SK-N-SH (cell line): Measurements from ENCODE around the gene CCDC57. TPM values are rescaled to one million over a fixed set of nuclear protein-coding genes. Genes with fewer than 3 reads are reported as not detected.
A peak's percentile ranks its signal among the peaks of the same experiment; 100 is the strongest.

Experiments used
- CTCF ChIA-PET: fragments of 300-600, 350-600 bp; formaldehyde crosslinking; extraction: SDS; loops from one replicate; lab custom pipeline; 2021; lab: Yijun Ruan, JAX
- POLR2A ChIA-PET: fragments of 350-600 bp; sonication (Branson Sonifier 250); formaldehyde crosslinking; extraction: SDS; loops from one replicate; lab custom pipeline; 2020; ENCODE audit warnings: antibody characterized with exemption, inconsistent platforms; lab: Yijun Ruan, JAX
- DNase-seq: peaks from one replicate; pipeline ENCODE4 v3.0.0; 2012
- H2AFZ ChIP-seq: fragments of 200-600 bp; sonication (generic); 2 replicates; pipeline ENCODE4 v1.8.1; 2016; ENCODE audit warnings: antibody characterized with exemption, mild to moderate bottlenecking, low read depth
- H3F3A ChIP-seq: fragments of 200-600 bp; sonication (generic); replicated peaks from 2 replicates; pipeline ENCODE3; 2016; ENCODE audit warnings: antibody characterized with exemption, mild to moderate bottlenecking; ENCODE audit not compliant: insufficient read depth
- H3K27ac ChIP-seq, 2 experiments: fragments of 200-500 bp in 1 of 2; fragments of 200-600 bp in 1 of 2; sonication (Bioruptor generic) in 1 of 2; sonication (generic), shearing (Covaris generic) in 1 of 2; 2 replicates each; pipeline versions ENCODE4 v1.5.1 to v1.6.1; 2014 to 2016; ENCODE audit warnings: low read depth in 2 of 2, inconsistent platforms in 1 of 2, low read length in 1 of 2, mild to moderate bottlenecking in 1 of 2, mixed read lengths in 1 of 2
- H3K27me3 ChIP-seq: fragments of 200-600 bp; sonication (generic), shearing (Covaris generic); 2 replicates; pipeline ENCODE4 v1.6.1; 2016; ENCODE audit warnings: mixed run types; ENCODE audit not compliant: insufficient read depth
- H3K36me3 ChIP-seq, 2 experiments: fragments of 200-500 bp in 1 of 2; fragments of 200-600 bp in 1 of 2; sonication (Bioruptor generic) in 1 of 2; sonication (generic) in 1 of 2; replicated peaks in 1 of 2; 2 replicates each; pipeline versions ENCODE3 to v1.5.1; 2014 to 2016; ENCODE audit warnings: low read length in 1 of 2, mild to moderate bottlenecking in 1 of 2; ENCODE audit not compliant: insufficient read depth in 2 of 2, control insufficient read depth in 1 of 2
- H3K4me1 ChIP-seq, 2 experiments: fragments of 200-500 bp in 1 of 2; fragments of 200-600 bp in 1 of 2; sonication (Bioruptor generic) in 1 of 2; sonication (generic), shearing (Covaris generic) in 1 of 2; 2 replicates each; pipeline versions ENCODE4 v1.5.1 to v1.6.1; 2014 to 2016; ENCODE audit warnings: low read depth in 1 of 2, low read length in 1 of 2, mixed run types in 1 of 2; ENCODE audit not compliant: insufficient read depth in 2 of 2, control insufficient read depth in 1 of 2
- H3K4me2 ChIP-seq: fragments of 200-600 bp; sonication (generic), shearing (Covaris generic); 2 replicates; pipeline ENCODE4 v1.6.1; 2017; ENCODE audit warnings: mixed run types
- H3K4me3 ChIP-seq, 2 experiments: fragments of 200-500 bp in 1 of 2; fragments of 200-600 bp in 1 of 2; sonication (Bioruptor generic) in 1 of 2; sonication (generic), shearing (Covaris generic) in 1 of 2; 2 replicates each; pipeline versions ENCODE4 v1.5.1 to v1.8.1; 2014 to 2016; ENCODE audit warnings: low read depth in 2 of 2, inconsistent platforms in 1 of 2, low read length in 1 of 2, mild to moderate bottlenecking in 1 of 2, mixed read lengths in 1 of 2, moderate library complexity in 1 of 2
- H3K79me2 ChIP-seq: fragments of 200-600 bp; sonication (generic); 2 replicates; pipeline ENCODE4 v1.8.1; 2017; ENCODE audit warnings: mild to moderate bottlenecking; ENCODE audit not compliant: insufficient read depth
- H3K9ac ChIP-seq: fragments of 200-600 bp; sonication (generic); 2 replicates; pipeline ENCODE4 v1.6.1; 2017; ENCODE audit warnings: mixed run types
- H3K9me2 ChIP-seq: fragments of 200-600 bp; sonication (generic); 2 replicates; pipeline ENCODE4 v1.6.1; 2017; ENCODE audit warnings: mixed run types
- H3K9me3 ChIP-seq: fragments of 200-600 bp; sonication (generic); 2 replicates; pipeline ENCODE4 v1.6.1; 2017; ENCODE audit warnings: mixed run types, mild to moderate bottlenecking, moderate library complexity
- H4K20me1 ChIP-seq: fragments of 200-600 bp; sonication (generic); 2 replicates; pipeline ENCODE4 v1.6.1; 2017; ENCODE audit warnings: mild to moderate bottlenecking, mixed run types; ENCODE audit not compliant: insufficient read depth
- CHD2 ChIP-seq: fragments of 150-350 bp; IDR thresholded peaks from 2 replicates; pipeline ENCODE4 v1.6.1; 2018; ENCODE audit warnings: low read length; ENCODE audit not compliant: partially characterized antibody
- ELF1 ChIP-seq: IDR thresholded peaks from 2 replicates; pipeline ENCODE4 v1.4.0; 2012
- FOSL2 ChIP-seq: IDR thresholded peaks from 2 replicates; pipeline ENCODE4 v1.4.0; 2012; ENCODE audit warnings: low read depth, mild to moderate bottlenecking, moderate library complexity, borderline replicate concordance
- FOXJ3 ChIP-seq: sonication (generic); formaldehyde crosslinking; IDR thresholded peaks from 2 replicates; pipeline ENCODE4 v1.5.1; 2020; ENCODE audit warnings: mild to moderate bottlenecking, missing genetic modification reagents
- FOXM1 ChIP-seq: IDR thresholded peaks from 2 replicates; pipeline ENCODE4 v1.4.0; 2012; ENCODE audit warnings: low read depth, mild to moderate bottlenecking
- NFIC ChIP-seq: IDR thresholded peaks from 2 replicates; pipeline ENCODE4 v1.4.0; 2012; ENCODE audit warnings: borderline replicate concordance
- NRF1 ChIP-seq: IDR thresholded peaks from 2 replicates; pipeline ENCODE4 v1.6.1; 2012; ENCODE audit warnings: low read depth, mild to moderate bottlenecking, low read length
- RAD21 ChIP-seq: IDR thresholded peaks from 2 replicates; pipeline ENCODE4 v1.6.1; 2012; ENCODE audit warnings: mild to moderate bottlenecking, low read length
- RCOR1 ChIP-seq: fragments of 150-350 bp; IDR thresholded peaks from 2 replicates; pipeline ENCODE4 v1.6.1; 2017; ENCODE audit warnings: antibody characterized with exemption, low read length
- REST ChIP-seq: IDR thresholded peaks from 2 replicates; pipeline ENCODE4 v1.6.1; 2012; ENCODE audit warnings: mild to moderate bottlenecking, low read depth, low read length, moderate library complexity
- RFX5 ChIP-seq: IDR thresholded peaks from 2 replicates; pipeline ENCODE4 v1.6.1; 2012; ENCODE audit warnings: mild to moderate bottlenecking, improper control_type of control experiment, low read length
- RXRA ChIP-seq: IDR thresholded peaks from 2 replicates; pipeline ENCODE4 v1.4.0; 2012; ENCODE audit warnings: low read depth, mild to moderate bottlenecking, borderline replicate concordance
- SIN3A ChIP-seq: IDR thresholded peaks from 2 replicates; pipeline ENCODE4 v1.6.1; 2012; ENCODE audit warnings: low read depth, mild to moderate bottlenecking, low read length, moderate library complexity, borderline replicate concordance
- SMC3 ChIP-seq: IDR thresholded peaks from 2 replicates; pipeline ENCODE4 v1.6.1; 2012; ENCODE audit warnings: low read depth, low read length, improper control_type of control experiment
- ZBTB33 ChIP-seq: IDR thresholded peaks from 2 replicates; pipeline ENCODE4 v1.4.0; 2012; ENCODE audit warnings: low read depth, borderline replicate concordance
- WGBS: methylation state at CpG from one replicate; pipeline ENCODE4 v1.1.6; 2017; ENCODE audit warnings: low lambda C conversion rate; 5-methylcytosine and 5-hydroxymethylcytosine counted together
- polyA plus RNA-seq, 3 experiments: library from polyadenylated mRNA; depleted of rRNA; stranded (reverse); fragments of >200 nt; gene quantifications; 2 replicates each; pipeline ENCODE4 v1.2.3, GENCODE V29; 2012
- TF ChIP-seq, protein P1 (sequence below): fragments of 150-350 bp; IDR thresholded peaks from 2 replicates; pipeline ENCODE4 v1.6.1; 2016; ENCODE audit warnings: mild to moderate bottlenecking, low read depth, low read length
- TF ChIP-seq, protein P2 (sequence below): IDR thresholded peaks from 2 replicates; pipeline ENCODE4 v1.4.0; 2012; ENCODE audit warnings: low read depth, borderline replicate concordance
- TF ChIP-seq, protein P3 (sequence below): IDR thresholded peaks from 2 replicates; pipeline ENCODE4; 2012
- TF ChIP-seq, protein P4 (sequence below): fragments of 200-600 bp; sonication (generic); IDR thresholded peaks from 2 replicates; pipeline ENCODE4 v1.6.1; 2017; ENCODE audit warnings: antibody characterized with exemption, mild to moderate bottlenecking, moderate library complexity
- TF ChIP-seq, protein P5 (sequence below): IDR thresholded peaks from 2 replicates; pipeline ENCODE4 v1.4.0; 2012; ENCODE audit warnings: low read depth

The CCDC57 gene
- polyA plus RNA-seq, 1 of the 3 experiments (the other 2 are of a cell fraction), result 68.6 TPM

DNA sequence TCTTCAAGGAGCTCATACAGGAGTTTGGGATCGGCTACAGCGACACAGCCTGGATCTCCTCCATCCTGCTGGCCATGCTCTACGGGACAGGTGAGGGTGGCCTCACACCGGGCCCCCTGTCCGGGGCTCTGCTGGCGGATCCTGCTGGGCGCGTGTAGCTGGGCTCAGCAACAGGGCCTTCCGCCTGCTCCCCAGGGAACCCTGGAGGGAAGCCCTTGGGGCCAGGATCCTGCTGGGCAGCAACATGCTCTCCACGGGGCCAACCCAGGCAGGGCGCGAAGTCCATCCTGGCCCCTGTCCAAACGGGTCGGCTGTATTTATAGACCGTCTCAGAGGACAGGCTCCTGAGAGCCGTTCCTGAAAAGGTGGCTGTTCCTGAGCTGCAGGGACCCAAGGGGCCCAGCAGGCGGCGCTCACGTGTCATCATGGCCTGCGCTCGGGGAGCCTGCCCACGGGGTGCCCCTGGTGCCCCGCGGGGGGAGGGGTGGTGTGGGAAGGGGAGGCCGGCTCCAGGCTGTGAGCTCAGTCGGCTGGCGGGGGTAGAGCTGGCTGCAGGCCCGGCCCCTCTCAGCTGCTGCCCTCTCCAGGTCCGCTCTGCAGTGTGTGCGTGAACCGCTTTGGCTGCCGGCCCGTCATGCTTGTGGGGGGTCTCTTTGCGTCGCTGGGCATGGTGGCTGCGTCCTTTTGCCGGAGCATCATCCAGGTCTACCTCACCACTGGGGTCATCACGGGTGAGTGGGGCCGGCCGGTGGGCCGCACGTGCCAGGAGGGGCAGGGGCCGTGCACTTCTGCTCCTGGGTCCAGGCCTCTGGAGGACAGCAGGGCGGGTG, 23.7 kb upstream of the CCDC57 start:
- Histone ChIP-seq H3K4me1 (peaks cover 18 to 33% of the 10 kb centered on the region in 2 experiments; a peak in 3 of 4 replicates), H2AFZ (no peak overlapping the region), H3K79me2 (peaks cover 78% of the 10 kb centered on the region), H4K20me1 (peaks cover 70% of the 10 kb centered on the region), H3F3A (peaks cover 21% of the 10 kb centered on the region), H3K9me3 (no peaks in the 10 kb centered on the region), H3K4me2 (0 out of 2 replicates have a peak overlapping the region, but pooled peaks have one; percentile 28), H3K9ac (no peak overlapping the region), H3K36me3 (peaks cover 18 to 43% of the 10 kb centered on the region in 2 experiments), H3K9me2 (no peaks in the 10 kb centered on the region), H3K27me3 (no peaks in the 10 kb centered on the region), H3K4me3 (no peak overlapping the region; a peak in 1 of 4 replicates), H3K27ac (peak overlapping the region in 1 of 2 experiments; percentile 6; a peak in 1 of 4 replicates)
- POLR2A ChIA-PET, result interaction anchor here (0.6 to 1.9 kb wide), 4 partner anchors 14 to 56 kb away, joined by 3 to 5 read pairs (median 4); no protein-coding TSS in a partner anchor
- peak; percentile 97 for DNase-seq
- 42% methylated on average over 33 of the region's 44 CpGs for WGBS
- CTCF ChIA-PET, result interaction anchor here (0.6 to 10.9 kb wide), 55 partner anchors 8 to 523 kb away, joined by 3 to 153 read pairs (median 5); partner anchors contain the start of genes CD7, CSNK1D, HEXD and OGFOD3
- TF ChIP-seq FOXJ3 (CRISPR knock-in tag), result peak; percentile 41; the same call in 1 of the 2 replicates
- TF ChIP-seq RFX5, result no peak
- 0 out of 2 replicates have a peak, but pooled peaks have one; percentile 5 for TF ChIP-seq NFIC
- peak; percentile 73 for TF ChIP-seq SMC3
- no peak for TF ChIP-seq FOSL2
- 0 out of 2 replicates have a peak, but pooled peaks have one; percentile 38 for TF ChIP-seq SIN3A
- TF ChIP-seq RCOR1, result no peak
- TF ChIP-seq FOXM1, result no peak
- TF ChIP-seq RXRA, result no peak
- no peak for TF ChIP-seq ZBTB33
- TF ChIP-seq, protein P1, sequence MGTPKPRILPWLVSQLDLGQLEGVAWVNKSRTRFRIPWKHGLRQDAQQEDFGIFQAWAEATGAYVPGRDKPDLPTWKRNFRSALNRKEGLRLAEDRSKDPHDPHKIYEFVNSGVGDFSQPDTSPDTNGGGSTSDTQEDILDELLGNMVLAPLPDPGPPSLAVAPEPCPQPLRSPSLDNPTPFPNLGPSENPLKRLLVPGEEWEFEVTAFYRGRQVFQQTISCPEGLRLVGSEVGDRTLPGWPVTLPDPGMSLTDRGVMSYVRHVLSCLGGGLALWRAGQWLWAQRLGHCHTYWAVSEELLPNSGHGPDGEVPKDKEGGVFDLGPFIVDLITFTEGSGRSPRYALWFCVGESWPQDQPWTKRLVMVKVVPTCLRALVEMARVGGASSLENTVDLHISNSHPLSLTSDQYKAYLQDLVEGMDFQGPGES, result 0 out of 2 replicates have a peak, but pooled peaks have one; percentile 14
- TF ChIP-seq NRF1, result no peak
- TF ChIP-seq RAD21, result peak; percentile 84
- TF ChIP-seq, protein P2, sequence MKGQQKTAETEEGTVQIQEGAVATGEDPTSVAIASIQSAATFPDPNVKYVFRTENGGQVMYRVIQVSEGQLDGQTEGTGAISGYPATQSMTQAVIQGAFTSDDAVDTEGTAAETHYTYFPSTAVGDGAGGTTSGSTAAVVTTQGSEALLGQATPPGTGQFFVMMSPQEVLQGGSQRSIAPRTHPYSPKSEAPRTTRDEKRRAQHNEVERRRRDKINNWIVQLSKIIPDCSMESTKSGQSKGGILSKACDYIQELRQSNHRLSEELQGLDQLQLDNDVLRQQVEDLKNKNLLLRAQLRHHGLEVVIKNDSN, result no peak
- no peak for TF ChIP-seq ELF1
- no peak for TF ChIP-seq REST
- peak; percentile 74 for TF ChIP-seq CHD2
- TF ChIP-seq, protein P3, sequence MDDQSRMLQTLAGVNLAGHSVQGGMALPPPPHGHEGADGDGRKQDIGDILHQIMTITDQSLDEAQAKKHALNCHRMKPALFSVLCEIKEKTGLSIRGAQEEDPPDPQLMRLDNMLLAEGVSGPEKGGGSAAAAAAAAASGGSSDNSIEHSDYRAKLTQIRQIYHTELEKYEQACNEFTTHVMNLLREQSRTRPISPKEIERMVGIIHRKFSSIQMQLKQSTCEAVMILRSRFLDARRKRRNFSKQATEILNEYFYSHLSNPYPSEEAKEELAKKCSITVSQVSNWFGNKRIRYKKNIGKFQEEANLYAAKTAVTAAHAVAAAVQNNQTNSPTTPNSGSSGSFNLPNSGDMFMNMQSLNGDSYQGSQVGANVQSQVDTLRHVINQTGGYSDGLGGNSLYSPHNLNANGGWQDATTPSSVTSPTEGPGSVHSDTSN, result 0 out of 2 replicates have a peak, but pooled peaks have one; percentile 16
- TF ChIP-seq, protein P4, sequence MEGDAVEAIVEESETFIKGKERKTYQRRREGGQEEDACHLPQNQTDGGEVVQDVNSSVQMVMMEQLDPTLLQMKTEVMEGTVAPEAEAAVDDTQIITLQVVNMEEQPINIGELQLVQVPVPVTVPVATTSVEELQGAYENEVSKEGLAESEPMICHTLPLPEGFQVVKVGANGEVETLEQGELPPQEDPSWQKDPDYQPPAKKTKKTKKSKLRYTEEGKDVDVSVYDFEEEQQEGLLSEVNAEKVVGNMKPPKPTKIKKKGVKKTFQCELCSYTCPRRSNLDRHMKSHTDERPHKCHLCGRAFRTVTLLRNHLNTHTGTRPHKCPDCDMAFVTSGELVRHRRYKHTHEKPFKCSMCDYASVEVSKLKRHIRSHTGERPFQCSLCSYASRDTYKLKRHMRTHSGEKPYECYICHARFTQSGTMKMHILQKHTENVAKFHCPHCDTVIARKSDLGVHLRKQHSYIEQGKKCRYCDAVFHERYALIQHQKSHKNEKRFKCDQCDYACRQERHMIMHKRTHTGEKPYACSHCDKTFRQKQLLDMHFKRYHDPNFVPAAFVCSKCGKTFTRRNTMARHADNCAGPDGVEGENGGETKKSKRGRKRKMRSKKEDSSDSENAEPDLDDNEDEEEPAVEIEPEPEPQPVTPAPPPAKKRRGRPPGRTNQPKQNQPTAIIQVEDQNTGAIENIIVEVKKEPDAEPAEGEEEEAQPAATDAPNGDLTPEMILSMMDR, result peak; percentile 99
- TF ChIP-seq, protein P5, sequence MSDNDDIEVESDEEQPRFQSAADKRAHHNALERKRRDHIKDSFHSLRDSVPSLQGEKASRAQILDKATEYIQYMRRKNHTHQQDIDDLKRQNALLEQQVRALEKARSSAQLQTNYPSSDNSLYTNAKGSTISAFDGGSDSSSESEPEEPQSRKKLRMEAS, result peak; percentile 19; the same call in 1 of the 2 replicates
